ENCODE data around the gene GOLGA8M.
A peak's percentile ranks its signal among the peaks of the same experiment; 100 is the strongest.
"Not testable (repeated sequence)": the region's sequence is repeated elsewhere in the genome, so short reads cannot be mapped to it uniquely, and the experiment has no call there.

The GOLGA8M gene

GRCh38 chr15:28712270-28712669 is at the start of gene GOLGA8M:
TSS of gene GOLGA8M (minus strand) at chr15:28712421. CDS start at chr15:28712323, 98 bp downstream.
- DNase-seq: not testable (repeated sequence)

GRCh38 chr15:28742890-28743289 is 30.7 kb upstream of the GOLGA8M start:
- not testable (repeated sequence) for DNase-seq

- not testable (repeated sequence) for DNase-seq
Measured at GRCh38 chr15:28738590-28739292, 26.5 kb upstream of the GOLGA8M start.

GRCh38 chr15:28738200-28738561 is 26.0 kb upstream of the GOLGA8M start:
- not testable (repeated sequence) for DNase-seq

- DNase-seq: peak in 1 of 2 experiments; percentile 61
Measured at GRCh38 chr15:28737521-28738199, 25.4 kb upstream of the GOLGA8M start.

GRCh38 chr15:28728061-28728460 is 15.8 kb upstream of the GOLGA8M start:
- peak; percentile 38 to 73 for DNase-seq

- DNase-seq: not testable (repeated sequence)
Measured at GRCh38 chr15:28727026-28727425, 14.8 kb upstream of the GOLGA8M start.

- no peak for DNase-seq
Measured at GRCh38 chr15:28726102-28726501, 13.9 kb upstream of the GOLGA8M start.

GRCh38 chr15:28725556-28725955 is 13.3 kb upstream of the GOLGA8M start:
- no peak for DNase-seq

GRCh38 chr15:28723986-28724385 is 11.8 kb upstream of the GOLGA8M start:
- not testable (repeated sequence) for DNase-seq

GRCh38 chr15:28719626-28720025 is 7.4 kb upstream of the GOLGA8M start:
- DNase-seq: not testable (repeated sequence)

GRCh38 chr15:28718576-28718975 is 6.4 kb upstream of the GOLGA8M start:
- not testable (repeated sequence) for DNase-seq

GRCh38 chr15:28714176-28714575 is 2.0 kb upstream of the GOLGA8M start:
- not testable (repeated sequence) for DNase-seq

- DNase-seq: not testable (repeated sequence)
Measured at GRCh38 chr15:28703927-28704326, 8.3 kb downstream of the GOLGA8M start.

GRCh38 chr15:28702427-28702826 is 9.8 kb downstream of the GOLGA8M start:
- not testable (repeated sequence) for DNase-seq

- DNase-seq: not testable (repeated sequence)
Measured at GRCh38 chr15:28694006-28694751, 18.0 kb downstream of the GOLGA8M start.

GRCh38 chr15:28693021-28693420 is 19.2 kb downstream of the GOLGA8M start:
- not testable (repeated sequence) for DNase-seq

- not testable (repeated sequence) for DNase-seq
Measured at GRCh38 chr15:28673533-28673932, 38.7 kb downstream of the GOLGA8M start.

- not testable (repeated sequence) for DNase-seq
Measured at GRCh38 chr15:28672122-28672521, 40.1 kb downstream of the GOLGA8M start.

- DNase-seq: not testable (repeated sequence)
Measured at GRCh38 chr15:28666402-28666801, 45.8 kb downstream of the GOLGA8M start.

- not testable (repeated sequence) for DNase-seq
Measured at GRCh38 chr15:28664575-28664974, 47.6 kb downstream of the GOLGA8M start.

GRCh38 chr15:28663717-28664116 is 48.5 kb downstream of the GOLGA8M start:
- not testable (repeated sequence) for DNase-seq

- DNase-seq: not testable (repeated sequence)
Measured at GRCh38 chr15:28660750-28661149, 51.5 kb downstream of the GOLGA8M start.

Data from NCI-H2081 (cell line).